ENCODE data around the gene HSPG2. TPM values are rescaled to one million over a fixed set of nuclear protein-coding genes. Genes with fewer than 3 reads are reported as not detected.
"Not testable (repeated sequence)": the region's sequence is repeated elsewhere in the genome, so short reads cannot be mapped to it uniquely, and the experiment has no call there.

Gene HSPG2
- total RNA-seq, 1 experiment from 2014 or later = 70.4 TPM

GRCh38 chr1:21963477-21964217, 26.5 kb upstream of the HSPG2 start:
- H3K9me3 ChIP-seq = no peaks in the 10 kb centered on the region
- DNase-seq = peak; percentile 50
- no peak overlapping the region for H3K4me3 ChIP-seq
- H3K36me3 ChIP-seq = no peaks in the 10 kb centered on the region
- no peaks in the 10 kb centered on the region for H3K27me3 ChIP-seq

- no peaks in the 10 kb centered on the region for H3K27me3 ChIP-seq
- no peaks in the 10 kb centered on the region for H3K9me3 ChIP-seq
- DNase-seq = no peak
- no peak overlapping the region for H3K4me3 ChIP-seq
- H3K36me3 ChIP-seq = no peaks in the 10 kb centered on the region
These were observed 24.7 kb upstream of the HSPG2 start for GRCh38 chr1:21961799-21962198.

- H3K36me3 ChIP-seq = no peaks in the 10 kb centered on the region
- H3K27me3 ChIP-seq = no peaks in the 10 kb centered on the region
- no peak for DNase-seq
These were observed 24.2 kb upstream of the HSPG2 start for GRCh38 chr1:21961337-21961736.

GRCh38 chr1:21956720-21957552, 19.8 kb upstream of the HSPG2 start:
- no peak overlapping the region for H3K4me3 ChIP-seq
- H3K27me3 ChIP-seq = no peaks in the 10 kb centered on the region
- no peaks in the 10 kb centered on the region for H3K9me3 ChIP-seq
- H3K36me3 ChIP-seq = no peaks in the 10 kb centered on the region
- peak; percentile 70 for DNase-seq

More at GRCh38 chr1:21961337-21961736, 24.2 kb upstream of the HSPG2 start:
- Histone ChIP-seq H3K4me3 (no peak overlapping the region), H3K9me3 (no peaks in the 10 kb centered on the region)

DNA sequence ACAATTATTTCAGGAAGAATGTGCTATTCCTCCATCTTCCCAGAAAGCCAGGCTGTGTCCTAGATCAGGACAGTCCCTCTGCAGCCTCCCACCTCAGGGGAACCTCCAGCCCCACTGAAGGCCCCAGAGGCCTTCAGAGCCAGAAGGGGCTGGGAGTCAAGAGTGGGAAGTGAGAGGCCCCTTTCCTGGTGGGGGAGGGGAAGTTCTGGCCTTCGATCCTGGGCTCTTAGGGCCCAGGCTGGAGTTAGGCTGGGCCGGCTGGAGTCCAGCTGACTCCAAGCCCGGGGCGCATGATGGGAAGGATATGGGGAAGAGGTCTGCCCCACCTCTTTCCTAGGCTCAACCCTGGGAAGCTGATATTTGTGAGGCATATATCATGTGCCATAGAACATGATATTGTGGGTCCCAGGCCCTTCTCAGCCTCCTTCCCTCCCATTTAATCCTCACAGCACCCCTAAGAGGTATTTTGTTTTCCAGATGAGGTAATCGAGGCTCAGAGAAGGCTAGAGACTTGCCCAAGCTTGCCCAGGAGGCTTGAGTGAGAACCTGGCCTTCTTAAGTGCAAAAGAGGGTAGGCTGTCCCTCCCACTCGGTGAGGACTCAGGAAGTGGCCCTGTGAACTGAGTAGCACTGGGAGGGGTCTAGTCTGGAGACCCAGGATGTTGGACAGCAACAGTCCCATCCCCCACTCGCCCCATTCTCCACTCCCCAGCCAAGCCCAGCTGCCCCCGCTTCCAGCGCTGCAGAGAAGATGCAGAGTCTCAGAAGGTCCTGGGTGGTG, 18.6 kb upstream of the HSPG2 start:
- Histone ChIP-seq H3K9me3 (no peaks in the 10 kb centered on the region), H3K36me3 (no peaks in the 10 kb centered on the region), H3K27me3 (no peaks in the 10 kb centered on the region), H3K4me3 (no peak overlapping the region)
- no peak for DNase-seq

- no peaks in the 10 kb centered on the region for H3K36me3 ChIP-seq
- no peaks in the 10 kb centered on the region for H3K9me3 ChIP-seq
- H3K27me3 ChIP-seq = no peaks in the 10 kb centered on the region
- no peak overlapping the region for H3K4me3 ChIP-seq
- DNase-seq = no peak
These were observed 17.9 kb upstream of the HSPG2 start for GRCh38 chr1:21955058-21955457.

- Histone ChIP-seq H3K27me3 (no peaks in the 10 kb centered on the region), H3K9me3 (no peaks in the 10 kb centered on the region), H3K4me3 (no peak overlapping the region), H3K36me3 (no peaks in the 10 kb centered on the region)
- DNase-seq = no peak
These were observed 15.8 kb upstream of the HSPG2 start for GRCh38 chr1:21952786-21953520.

DNA sequence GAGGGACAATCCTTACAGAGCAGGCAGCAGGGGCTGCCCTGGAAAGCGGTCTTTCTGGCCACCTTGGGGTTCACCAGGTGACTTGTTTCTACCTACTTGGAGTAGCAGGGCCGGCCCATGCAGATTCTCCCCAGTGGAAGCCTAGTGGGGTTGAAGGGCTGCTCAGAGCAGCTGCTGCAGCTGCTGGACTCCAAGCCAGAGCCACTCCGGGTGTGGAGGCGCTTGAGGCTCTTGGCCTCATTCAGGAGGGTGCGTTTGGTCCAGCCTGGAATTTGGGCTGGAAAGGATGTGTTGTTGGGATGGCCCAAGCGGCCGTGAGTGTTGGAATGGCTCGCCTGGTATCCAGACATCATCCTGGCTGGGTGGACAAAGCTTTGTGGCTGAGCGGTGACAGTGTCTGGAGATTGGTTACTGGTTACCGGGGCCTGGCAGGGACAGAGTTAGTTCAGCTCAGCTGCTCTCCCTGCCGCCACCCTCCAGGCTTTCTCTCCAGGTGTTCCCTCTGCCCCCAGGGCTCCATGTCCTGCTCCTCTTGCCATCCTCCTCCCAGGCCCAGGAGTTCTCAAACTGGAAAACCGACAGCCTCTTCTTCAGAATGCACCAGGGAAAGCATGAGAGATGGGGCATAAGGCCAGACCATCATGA, 14.2 kb upstream of the HSPG2 start:
- DNase-seq = no peak
- no peaks in the 10 kb centered on the region for H3K27me3 ChIP-seq
- no peaks in the 10 kb centered on the region for H3K36me3 ChIP-seq
- no peak overlapping the region for H3K4me3 ChIP-seq
- no peaks in the 10 kb centered on the region for H3K9me3 ChIP-seq

DNA sequence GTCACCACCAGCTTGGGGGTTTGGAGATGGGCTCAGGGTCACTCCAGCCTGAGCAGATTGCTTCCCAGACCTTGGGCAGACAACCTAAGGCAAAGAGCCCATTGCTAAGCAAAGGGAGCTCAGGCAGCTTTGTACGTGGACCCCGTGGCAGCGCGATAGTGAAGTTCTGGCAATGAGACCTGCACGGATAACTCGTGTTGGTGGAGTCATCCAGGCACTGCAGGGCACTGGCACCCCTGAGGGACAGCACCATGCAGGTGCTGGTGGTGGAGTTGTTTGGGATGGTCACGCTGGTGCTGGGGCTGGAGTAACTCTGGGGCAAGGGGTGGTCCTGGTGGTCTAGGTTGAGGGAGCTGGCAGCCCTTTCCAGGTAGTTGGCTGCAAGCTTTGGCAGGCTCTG, 13.6 kb upstream of the HSPG2 start:
- no peaks in the 10 kb centered on the region for H3K27me3 ChIP-seq
- no peak overlapping the region for H3K4me3 ChIP-seq
- H3K9me3 ChIP-seq = no peaks in the 10 kb centered on the region
- no peaks in the 10 kb centered on the region for H3K36me3 ChIP-seq
- DNase-seq = no peak

DNA sequence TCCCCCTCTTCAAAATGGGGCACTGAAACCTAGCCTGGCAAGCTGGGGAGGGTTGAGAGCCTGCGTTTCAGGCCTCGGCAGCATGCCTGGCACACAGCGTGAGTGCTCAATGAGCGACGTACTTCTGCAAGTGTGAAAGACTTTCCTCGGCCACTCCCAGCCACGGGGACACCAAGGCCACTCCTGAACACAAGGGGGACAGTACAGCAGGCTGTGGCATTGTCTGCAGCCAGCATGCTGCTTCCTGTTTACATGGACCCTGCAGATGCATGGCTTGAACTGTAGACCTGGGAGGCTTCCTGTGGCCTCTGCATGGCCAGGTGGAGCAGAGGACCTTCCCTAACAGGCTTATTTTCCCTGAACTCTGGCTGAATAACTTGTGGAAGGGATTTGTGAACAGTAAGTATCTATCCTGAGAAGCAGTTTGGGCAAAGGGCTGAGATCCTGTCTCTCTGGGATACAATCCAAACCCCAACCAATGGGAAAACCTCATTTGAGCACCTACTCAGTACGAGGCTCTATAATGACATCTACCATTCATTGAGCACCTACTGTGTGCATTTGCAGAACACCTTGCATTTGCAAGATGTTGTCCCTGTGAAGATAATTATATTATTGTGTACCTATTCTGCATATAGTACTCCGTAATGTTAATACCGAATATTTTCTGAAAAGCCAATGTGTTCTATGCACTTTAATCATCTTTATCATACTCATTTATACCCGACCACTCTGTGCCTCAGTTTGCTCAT, 9.9 kb upstream of the HSPG2 start:
- H3K27me3 ChIP-seq = no peaks in the 10 kb centered on the region
- no peaks in the 10 kb centered on the region for H3K9me3 ChIP-seq
- no peak for DNase-seq
- no peak overlapping the region for H3K4me3 ChIP-seq
- H3K36me3 ChIP-seq = no peaks in the 10 kb centered on the region

DNA sequence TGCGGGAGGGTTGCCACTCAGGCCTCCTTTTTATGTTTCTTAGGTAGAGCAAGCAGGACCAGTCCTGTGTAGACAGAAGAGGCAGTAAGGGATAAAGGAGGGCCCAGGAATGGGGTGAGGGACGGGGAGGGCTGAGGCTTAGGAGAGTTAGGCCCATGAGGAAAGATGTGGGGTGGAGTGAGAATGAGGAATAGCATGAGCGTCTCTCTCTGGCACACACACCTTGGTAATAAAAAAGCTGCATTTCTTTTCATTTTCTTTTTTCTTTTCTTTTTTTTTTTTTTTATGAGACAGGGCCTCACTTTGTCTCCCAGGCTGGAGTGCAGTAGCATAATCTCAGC, 7.6 kb upstream of the HSPG2 start:
- no peak for DNase-seq
- H3K9me3 ChIP-seq = no peaks in the 10 kb centered on the region
- H3K27me3 ChIP-seq = no peaks in the 10 kb centered on the region
- no peaks in the 10 kb centered on the region for H3K36me3 ChIP-seq
- no peak overlapping the region for H3K4me3 ChIP-seq

DNA sequence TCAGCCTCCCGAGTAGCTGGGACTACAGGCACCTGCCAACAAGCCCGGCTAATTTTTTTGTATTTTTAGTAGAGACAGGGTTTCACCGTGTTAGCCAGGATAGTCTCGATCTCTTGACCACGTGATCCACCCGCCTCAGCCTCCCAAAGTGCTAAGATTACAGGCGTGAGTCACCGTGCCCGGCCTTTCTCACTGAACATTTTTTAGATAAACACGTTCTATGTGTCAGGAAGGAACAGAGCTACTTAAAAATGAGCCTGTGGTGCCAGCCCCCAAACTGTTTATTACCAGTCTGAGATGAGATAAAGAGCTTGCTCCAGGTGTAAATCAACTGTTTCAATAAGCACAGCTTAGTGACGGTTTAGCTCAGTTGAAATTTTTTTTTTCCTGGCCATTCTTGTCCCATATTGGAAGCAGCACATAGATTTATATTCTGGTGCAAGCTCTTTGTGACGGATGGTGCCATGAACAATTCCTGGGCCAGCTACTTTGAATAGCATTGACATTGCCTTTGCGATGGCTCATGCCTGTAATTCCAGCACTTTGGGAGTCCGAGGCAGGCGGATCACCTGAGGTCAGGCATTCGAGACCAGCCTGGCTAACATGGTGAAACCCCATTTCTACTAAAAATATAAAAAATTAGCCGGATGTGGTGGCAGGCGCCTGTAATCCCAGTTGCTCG, 6.0 kb upstream of the HSPG2 start:
- H3K36me3 ChIP-seq, H3K27me3 ChIP-seq, H3K9me3 ChIP-seq, H3K4me3 ChIP-seq: not testable (repeated sequence)
- DNase-seq = peak; percentile 80

- Histone ChIP-seq H3K36me3 (no peaks in the 10 kb centered on the region), H3K9me3 (no peaks in the 10 kb centered on the region), H3K27me3 (no peaks in the 10 kb centered on the region), H3K4me3 (no peak overlapping the region)
- DNase-seq = no peak
These were observed 5.4 kb upstream of the HSPG2 start for GRCh38 chr1:21942464-21942863.

DNA sequence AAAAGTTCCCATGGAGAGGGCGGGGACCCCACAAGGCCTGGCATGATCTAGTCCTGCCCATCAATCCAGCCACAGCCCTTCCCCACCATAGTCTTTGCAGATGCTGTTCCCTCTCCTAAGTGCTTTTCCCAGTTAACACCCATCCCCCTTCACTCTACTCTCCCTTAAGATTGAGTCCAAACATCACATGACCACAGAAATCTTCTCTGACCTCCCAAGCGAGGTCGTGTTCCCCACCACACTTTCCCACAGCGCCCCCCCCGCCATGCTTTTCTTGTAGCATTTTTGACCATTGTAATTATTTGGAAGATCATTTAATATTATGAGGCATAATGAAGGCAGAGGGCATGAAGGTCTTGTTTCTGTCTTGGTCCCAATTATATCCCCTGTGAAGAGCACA, 4.3 kb upstream of the HSPG2 start:
- H3K36me3 ChIP-seq = peaks cover under 1% of the 10 kb centered on the region; the same call in 1 of the 2 replicates
- no peaks in the 10 kb centered on the region for H3K27me3 ChIP-seq
- no peak overlapping the region for H3K4me3 ChIP-seq
- DNase-seq = no peak
- H3K9me3 ChIP-seq = no peaks in the 10 kb centered on the region

- H3K36me3 ChIP-seq = peaks cover 8% of the 10 kb centered on the region
These were observed 3.4 kb upstream of the HSPG2 start for GRCh38 chr1:21940492-21940891.

More at GRCh38 chr1:21940492-21940891, 3.4 kb upstream of the HSPG2 start:
- H3K9me3 ChIP-seq = no peaks in the 10 kb centered on the region
- DNase-seq = no peak
- no peaks in the 10 kb centered on the region for H3K27me3 ChIP-seq
- no peak overlapping the region for H3K4me3 ChIP-seq
